Measurements from ENCODE around the gene PPP1R3G. TPM values are rescaled to one million over a fixed set of nuclear protein-coding genes. Genes with fewer than 3 reads are reported as not detected.
"Not testable (repeated sequence)": the region's sequence is repeated elsewhere in the genome, so short reads cannot be mapped to it uniquely, and the experiment has no call there.

The PPP1R3G gene
- total RNA-seq, 1 experiment from 2014 or later: 0.60 TPM

DNA sequence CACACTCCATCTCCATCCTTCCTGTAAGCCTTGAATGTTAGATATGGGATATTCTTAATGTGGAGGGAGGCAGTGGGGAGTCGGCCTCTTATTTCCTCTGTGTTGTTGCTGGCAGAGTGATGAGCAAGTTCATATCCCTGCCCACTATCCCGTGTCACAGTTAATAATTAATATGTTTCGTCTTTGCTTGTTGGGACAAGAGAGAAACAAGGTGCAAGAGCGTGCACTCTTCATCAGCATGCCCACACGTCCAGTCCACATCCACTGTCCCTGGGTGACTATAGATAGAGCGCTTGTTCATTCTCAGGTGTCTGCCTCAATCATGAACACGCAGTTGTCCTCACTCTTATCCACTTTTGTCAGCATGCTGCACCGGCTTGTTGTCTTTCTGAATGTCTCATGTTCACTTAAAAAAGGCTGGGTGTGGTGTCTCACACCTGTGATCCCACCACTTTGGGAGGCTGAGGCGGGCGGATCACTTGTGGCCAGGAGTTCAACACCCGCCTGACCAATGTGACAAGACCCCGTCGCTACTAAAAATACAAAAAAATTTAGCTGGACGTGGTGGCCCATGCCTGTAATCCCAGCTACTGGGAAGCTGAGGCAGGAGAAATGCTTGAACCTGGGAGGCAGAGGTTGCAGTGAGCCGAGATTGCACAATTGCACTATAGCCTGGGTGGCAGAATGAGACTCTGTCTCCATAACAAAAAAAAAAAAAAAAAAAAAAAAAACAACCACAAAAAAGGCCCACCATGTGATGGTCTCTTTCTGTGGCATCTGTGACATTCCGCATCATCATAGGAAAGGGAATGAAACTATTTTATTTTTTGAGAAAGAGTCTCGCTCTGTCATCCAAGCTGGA, 34.2 kb downstream of the PPP1R3G start:
- DNase-seq (ENCODE audit: low read depth): no peak

DNA sequence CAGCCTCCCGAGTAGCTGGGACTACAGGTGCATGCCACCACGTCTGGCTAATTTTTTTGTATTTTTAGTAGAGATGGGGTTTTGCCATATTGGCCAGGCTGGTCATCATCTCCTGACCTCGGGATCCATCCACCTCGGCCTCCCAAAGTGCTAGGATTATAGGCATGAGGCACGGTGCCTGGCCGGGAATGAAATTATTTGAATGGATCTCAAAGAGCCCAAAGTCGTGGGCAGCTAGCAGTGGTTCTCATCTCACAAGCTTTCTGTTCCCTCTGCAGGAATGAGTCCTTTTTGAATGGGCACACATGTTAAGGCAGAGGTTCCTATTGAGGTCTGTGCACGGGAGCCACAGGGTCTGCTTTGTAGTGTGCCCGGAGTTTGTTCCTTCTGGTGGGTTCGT, 34.9 kb downstream of the PPP1R3G start:
- DNase-seq (ENCODE audit: low read depth): no peak

GRCh38 chr6:5120543-5120942, 35.4 kb downstream of the PPP1R3G start:
- not testable (repeated sequence) for DNase-seq (ENCODE audit: low read depth)

GRCh38 chr6:5121479-5121878, 36.3 kb downstream of the PPP1R3G start:
- DNase-seq (ENCODE audit: low read depth): no peak

GRCh38 chr6:5121956-5122355, 36.8 kb downstream of the PPP1R3G start:
- no peak for DNase-seq (ENCODE audit: low read depth)

DNA sequence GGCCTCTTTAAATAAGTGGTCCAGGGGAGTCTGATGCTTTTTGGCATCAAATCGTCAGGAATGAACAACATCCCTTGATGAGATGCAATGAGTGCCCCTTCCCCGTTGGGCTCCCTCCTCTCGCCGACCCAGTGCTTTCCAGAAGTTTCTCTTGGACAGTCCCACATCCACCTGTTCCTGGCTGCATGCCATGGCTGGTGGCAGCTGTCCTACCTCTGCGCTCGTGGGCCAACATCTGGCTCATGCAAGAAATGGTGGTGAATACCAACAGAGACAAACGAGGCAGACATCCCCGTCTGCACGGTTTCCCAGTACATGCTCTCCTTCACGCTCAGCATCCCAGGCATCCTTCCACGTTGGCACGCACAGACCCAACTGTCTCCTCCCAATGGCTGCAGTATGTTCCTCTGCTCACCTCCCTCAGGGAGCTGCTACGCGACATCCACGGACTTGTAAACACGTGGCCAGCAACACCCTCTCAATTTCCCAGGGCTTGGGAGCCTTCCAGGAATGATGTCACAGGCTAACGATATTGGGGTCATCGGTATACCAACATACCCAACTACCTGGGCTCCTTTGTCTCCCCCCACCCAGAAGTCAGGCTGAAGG, 37.5 kb downstream of the PPP1R3G start:
- DNase-seq (ENCODE audit: low read depth): no peak

- no peak for DNase-seq (ENCODE audit: low read depth)
Observed at GRCh38 chr6:5123296-5124143, 38.4 kb downstream of the PPP1R3G start.

- DNase-seq (ENCODE audit: low read depth): no peak
Observed at GRCh38 chr6:5124526-5124925, 39.4 kb downstream of the PPP1R3G start.

- DNase-seq (ENCODE audit: low read depth): peak; percentile 51
Observed at GRCh38 chr6:5125152-5126006, 40.2 kb downstream of the PPP1R3G start.

DNA sequence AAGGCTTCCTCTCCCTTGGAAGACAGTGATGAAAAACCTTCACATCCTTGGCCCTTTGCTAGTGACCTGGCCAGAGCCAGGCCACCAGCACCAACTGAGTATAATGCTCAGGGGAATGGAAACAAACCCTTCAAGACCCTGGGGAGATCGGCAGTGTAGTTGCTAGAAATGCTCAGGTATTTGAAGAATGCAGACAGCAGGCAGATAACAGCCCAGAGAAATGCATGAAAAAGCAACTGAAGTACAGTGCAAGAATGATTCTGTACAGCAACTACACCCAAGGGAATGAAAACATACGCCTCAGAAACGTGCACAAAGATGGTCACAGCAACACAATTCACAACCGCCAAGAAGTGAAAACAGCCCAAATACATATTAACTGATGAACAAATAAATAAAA, 41.1 kb downstream of the PPP1R3G start:
- no peak for DNase-seq (ENCODE audit: low read depth)

DNA sequence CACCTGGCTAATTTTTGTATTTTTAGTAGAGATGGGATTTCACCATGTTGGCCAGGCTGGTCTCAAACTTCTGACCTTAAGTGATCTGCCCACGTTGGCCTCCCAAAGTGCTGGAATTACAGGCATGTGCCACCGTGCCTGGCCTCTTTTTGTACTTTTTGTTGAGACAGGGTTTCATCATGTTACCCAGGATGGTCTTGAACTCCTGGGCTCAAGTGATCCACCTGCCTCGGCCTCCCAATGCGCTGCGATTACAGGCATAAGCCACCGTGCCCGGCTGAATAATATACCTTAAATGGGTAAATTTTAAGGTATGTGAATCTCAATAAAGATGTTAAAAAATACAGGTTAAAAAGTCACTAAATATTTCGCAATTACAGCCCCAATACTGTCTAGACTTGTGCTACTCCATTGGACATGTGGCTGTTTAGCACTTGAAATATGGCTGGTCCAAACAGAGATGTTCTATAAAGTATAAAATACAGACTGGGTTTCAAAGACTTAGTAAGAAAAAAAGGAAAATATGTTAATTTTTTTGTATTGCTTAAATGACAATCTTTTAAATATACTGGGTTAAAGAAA, 42.1 kb downstream of the PPP1R3G start:
- no peak for DNase-seq (ENCODE audit: low read depth)

DNA sequence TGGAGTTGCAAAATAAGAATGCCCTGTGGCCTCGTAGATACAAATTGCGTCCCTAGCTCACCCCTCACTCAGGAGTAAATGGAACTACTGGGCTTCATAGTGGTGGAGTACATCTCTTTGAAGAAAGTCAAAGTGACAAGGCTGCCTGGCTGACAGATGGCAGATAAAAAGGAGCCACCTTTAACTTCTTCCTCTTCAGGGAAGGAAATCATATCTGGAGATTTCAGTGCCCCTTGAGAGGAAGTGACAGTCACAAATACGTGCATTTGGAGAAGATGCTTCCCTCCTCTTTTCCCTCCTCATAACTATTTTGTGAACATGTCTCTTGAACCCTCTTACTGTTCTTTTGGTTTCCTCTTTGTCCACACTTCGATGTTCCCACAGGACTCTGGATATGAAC, 43.2 kb downstream of the PPP1R3G start:
- DNase-seq (ENCODE audit: low read depth): no peak

- no peak for DNase-seq (ENCODE audit: low read depth)
Observed at GRCh38 chr6:5130135-5130866, 45.2 kb downstream of the PPP1R3G start.

- DNase-seq (ENCODE audit: low read depth): no peak
Observed at GRCh38 chr6:5132731-5133130, 47.6 kb downstream of the PPP1R3G start.

DNA sequence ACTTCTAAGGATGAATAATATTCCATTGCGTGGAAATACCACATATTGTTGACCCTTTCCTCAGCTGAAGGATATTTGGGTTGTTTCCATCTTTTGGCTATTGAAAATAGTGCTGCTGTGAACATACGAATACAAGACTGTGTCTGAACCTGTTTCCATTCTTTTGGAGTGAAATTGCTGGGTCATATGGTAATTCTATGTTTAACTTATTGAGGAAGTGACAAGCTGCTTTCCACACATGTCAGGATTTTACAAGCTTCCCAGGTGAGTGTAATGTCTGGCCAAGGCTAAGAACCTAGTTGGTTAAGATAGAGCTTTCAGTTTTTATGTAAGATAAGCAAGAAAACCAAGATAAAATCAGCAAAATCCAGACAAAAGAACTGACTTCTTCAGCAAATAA, 48.8 kb downstream of the PPP1R3G start:
- DNase-seq (ENCODE audit: low read depth): no peak

GRCh38 chr6:5135788-5136376, 50.7 kb downstream of the PPP1R3G start:
- DNase-seq (ENCODE audit: low read depth): peak; percentile 38

DNA sequence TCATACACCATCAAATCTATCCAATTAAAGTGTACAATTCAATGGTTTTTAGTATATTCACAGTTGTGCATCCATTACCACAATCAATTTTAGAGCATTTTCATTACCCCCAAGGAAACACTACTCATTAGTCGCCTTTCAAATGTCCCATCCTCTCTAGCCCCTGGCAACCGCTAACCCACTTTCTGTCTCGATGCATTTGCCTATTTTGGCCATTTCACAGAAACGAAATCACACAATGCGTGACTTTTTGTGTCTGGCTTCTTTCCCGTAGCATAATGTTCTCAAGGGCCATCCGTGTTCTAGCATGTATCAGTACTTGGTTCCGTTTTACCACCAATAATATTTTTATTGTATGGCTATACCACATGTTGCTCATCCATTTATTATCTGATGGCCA, 51.7 kb downstream of the PPP1R3G start:
- DNase-seq (ENCODE audit: low read depth): no peak

All from RPMI7951 (cell line).